Measurements from ENCODE around the gene EHBP1L1. TPM values are rescaled to one million over a fixed set of nuclear protein-coding genes. Genes with fewer than 3 reads are reported as not detected.

Gene EHBP1L1
- total RNA-seq, 1 donor from 2014 or later: 31.6 TPM

DNA sequence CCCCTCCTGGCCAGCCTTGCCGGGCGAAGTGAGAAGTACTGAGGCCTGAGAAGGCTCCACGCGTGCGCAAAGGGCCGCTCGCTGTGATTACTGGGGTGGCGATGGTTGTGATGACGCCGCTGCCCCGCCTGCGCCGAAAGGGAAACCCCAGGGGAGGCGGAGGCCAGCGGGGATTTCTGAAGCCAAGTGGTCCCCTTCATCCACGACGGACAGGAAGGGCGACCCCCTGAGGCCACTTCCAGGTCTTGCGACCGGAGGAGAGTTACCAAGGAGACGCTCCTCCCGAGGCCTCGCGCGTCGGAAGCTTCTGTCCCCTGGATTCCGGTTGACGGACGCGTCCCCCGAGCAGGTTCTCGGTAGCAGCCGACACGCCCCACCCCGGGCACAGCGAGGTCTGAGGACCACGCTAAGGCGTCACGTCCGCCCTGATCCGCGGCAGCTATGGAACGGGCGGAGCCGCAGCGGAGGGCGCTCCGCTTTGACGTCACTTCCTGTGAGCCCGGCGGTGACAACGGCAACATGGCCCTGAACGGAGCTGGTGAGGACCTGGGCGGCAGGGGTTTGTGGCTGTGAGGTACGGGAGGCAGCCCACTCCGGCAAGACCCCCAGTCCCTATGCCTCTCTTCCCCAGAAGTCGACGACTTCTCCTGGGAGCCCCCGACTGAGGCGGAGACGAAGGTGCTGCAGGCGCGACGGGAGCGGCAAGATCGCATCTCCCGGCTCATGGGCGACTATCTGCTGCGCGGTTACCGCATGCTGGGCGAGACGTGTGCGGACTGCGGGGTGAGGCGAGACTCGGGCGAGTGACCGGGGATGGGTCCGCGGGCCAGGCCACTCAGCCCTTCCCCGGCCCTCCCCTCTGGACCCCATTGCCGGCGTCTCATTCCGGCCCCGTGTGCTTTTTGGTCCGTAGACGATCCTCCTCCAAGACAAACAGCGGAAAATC, 5.6 kb upstream of the EHBP1L1 start, which contains the start of gene ZNRD2:
Gene ZNRD2, plus strand, starts transcription at position 505 of the 946 bp plus-strand sequence. Its CDS starts 15 bp downstream, at position 520.
- peak; percentile 92 for DNase-seq (ENCODE audit: low read depth)
- peak within 1 kb of the TSS; percentile 93 for H3K4me3 ChIP-seq (ENCODE audit: low read depth, low read length)
- peaks cover 3% of the 10 kb centered on the region for H3K36me3 ChIP-seq (ENCODE audit: control insufficient read depth, insufficient read depth, low read length)
- TF ChIP-seq, protein P1, sequence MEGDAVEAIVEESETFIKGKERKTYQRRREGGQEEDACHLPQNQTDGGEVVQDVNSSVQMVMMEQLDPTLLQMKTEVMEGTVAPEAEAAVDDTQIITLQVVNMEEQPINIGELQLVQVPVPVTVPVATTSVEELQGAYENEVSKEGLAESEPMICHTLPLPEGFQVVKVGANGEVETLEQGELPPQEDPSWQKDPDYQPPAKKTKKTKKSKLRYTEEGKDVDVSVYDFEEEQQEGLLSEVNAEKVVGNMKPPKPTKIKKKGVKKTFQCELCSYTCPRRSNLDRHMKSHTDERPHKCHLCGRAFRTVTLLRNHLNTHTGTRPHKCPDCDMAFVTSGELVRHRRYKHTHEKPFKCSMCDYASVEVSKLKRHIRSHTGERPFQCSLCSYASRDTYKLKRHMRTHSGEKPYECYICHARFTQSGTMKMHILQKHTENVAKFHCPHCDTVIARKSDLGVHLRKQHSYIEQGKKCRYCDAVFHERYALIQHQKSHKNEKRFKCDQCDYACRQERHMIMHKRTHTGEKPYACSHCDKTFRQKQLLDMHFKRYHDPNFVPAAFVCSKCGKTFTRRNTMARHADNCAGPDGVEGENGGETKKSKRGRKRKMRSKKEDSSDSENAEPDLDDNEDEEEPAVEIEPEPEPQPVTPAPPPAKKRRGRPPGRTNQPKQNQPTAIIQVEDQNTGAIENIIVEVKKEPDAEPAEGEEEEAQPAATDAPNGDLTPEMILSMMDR (IDR thresholded peaks at IDR 0.05; ENCODE audit: insufficient read depth, low read length, severe bottlenecking): peak; percentile 43
- H3K27me3 ChIP-seq (ENCODE audit: control insufficient read depth, insufficient read depth, low read length): no peaks in the 10 kb centered on the region
- FAIRE-seq: no peak

DNA sequence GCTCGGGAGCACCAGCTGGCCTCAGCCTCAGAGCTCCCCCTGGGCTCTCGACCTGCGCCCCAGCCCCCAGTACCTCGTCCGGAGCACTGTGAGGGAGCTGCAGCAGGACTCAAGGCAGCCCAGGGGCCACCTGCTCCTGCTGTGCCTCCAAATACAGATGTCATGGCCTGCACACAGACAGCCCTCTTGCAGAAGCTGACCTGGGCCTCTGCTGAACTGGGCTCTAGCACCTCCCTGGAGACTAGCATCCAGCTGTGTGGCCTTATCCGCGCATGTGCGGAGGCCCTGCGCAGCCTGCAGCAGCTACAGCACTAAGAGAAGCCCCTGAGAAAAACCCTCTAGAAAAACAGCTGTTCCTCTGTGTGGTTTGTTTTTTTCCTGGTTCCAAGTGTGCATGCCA, 4.4 kb upstream of the EHBP1L1 start:
- H3K36me3 ChIP-seq (ENCODE audit: control insufficient read depth, insufficient read depth, low read length): peaks cover 3% of the 10 kb centered on the region
- DNase-seq (ENCODE audit: low read depth) (no peak), FAIRE-seq (no peak)
- peak overlapping the region; percentile 93 for H3K4me3 ChIP-seq (ENCODE audit: low read depth, low read length)
- TF ChIP-seq, protein P1 (IDR thresholded peaks at IDR 0.05; ENCODE audit: insufficient read depth, low read length, severe bottlenecking): no peak
- H3K27me3 ChIP-seq (ENCODE audit: control insufficient read depth, insufficient read depth, low read length): no peaks in the 10 kb centered on the region

DNA sequence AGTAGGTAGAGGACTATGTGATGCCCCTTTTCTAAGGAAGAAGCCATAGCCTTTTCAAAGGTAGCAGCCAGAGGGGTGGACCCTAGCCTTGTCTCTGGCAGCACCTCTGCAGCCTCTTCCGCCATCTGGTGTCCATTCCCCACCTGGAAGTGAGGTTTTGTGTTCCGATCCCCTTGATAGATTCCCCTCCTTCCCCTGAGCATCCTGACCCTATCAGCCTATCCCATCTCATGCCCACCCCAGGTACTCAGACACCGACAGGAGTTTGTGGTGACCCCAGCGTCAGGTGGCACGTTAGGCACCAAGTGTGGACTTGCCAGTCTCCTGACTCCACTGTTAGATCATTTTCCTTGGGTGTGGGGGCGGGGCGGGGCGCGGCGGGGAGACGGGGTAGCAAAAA, 3.9 kb upstream of the EHBP1L1 start:
- DNase-seq (ENCODE audit: low read depth) (peak; percentile 65), FAIRE-seq (no peak)
- no peaks in the 10 kb centered on the region for H3K27me3 ChIP-seq (ENCODE audit: control insufficient read depth, insufficient read depth, low read length)
- H3K4me3 ChIP-seq (ENCODE audit: low read depth, low read length): peak overlapping the region; percentile 50
- TF ChIP-seq, protein P1 (IDR thresholded peaks at IDR 0.05; ENCODE audit: insufficient read depth, low read length, severe bottlenecking): peak; percentile 78
- H3K36me3 ChIP-seq (ENCODE audit: control insufficient read depth, insufficient read depth, low read length): peaks cover 3% of the 10 kb centered on the region

DNA sequence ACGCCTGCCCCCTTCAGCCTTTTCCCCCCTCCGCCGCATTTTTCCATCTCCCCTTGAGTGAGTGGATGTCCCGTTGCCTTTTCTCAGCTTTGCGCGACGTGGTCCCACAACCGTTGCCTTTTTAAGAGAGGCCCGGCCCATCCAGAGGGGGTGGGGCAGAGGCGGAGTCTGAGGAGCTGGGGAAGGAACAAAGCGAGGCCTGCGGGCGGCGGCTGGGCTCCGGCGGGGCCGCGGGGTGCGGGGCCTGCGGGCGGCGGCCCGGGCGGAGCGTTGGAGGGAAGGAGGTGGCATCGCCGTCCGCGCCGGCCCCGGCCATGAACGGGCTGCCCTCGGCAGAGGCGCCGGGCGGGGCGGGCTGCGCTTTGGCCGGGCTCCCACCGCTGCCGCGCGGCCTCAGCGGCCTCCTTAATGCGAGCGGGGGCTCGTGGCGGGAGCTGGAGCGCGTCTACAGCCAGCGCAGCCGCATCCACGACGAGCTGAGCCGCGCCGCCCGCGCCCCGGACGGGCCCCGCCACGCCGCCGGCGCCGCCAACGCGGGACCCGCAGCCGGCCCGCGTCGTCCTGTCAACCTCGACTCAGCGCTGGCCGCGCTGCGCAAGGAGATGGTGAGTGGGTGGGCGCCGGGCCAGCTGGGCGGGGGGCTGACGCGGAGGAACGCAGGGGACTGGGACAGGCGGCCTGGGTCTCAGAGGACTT, 3.3 kb upstream of the EHBP1L1 start, which contains the start of gene FAM89B:
Gene FAM89B, plus strand, starts transcription at position 183 of the 696 bp plus-strand sequence. Its CDS starts 132 bp downstream, at position 315.
- FAIRE-seq: no peak
- peak; percentile 60 for DNase-seq (ENCODE audit: low read depth)
- TF ChIP-seq, protein P1 (IDR thresholded peaks at IDR 0.05; ENCODE audit: insufficient read depth, low read length, severe bottlenecking): no peak
- no peaks in the 10 kb centered on the region for H3K27me3 ChIP-seq (ENCODE audit: control insufficient read depth, insufficient read depth, low read length)
- peaks cover 3% of the 10 kb centered on the region for H3K36me3 ChIP-seq (ENCODE audit: control insufficient read depth, insufficient read depth, low read length)
- peak within 1 kb of the TSS; percentile 93 for H3K4me3 ChIP-seq (ENCODE audit: low read depth, low read length)

DNA sequence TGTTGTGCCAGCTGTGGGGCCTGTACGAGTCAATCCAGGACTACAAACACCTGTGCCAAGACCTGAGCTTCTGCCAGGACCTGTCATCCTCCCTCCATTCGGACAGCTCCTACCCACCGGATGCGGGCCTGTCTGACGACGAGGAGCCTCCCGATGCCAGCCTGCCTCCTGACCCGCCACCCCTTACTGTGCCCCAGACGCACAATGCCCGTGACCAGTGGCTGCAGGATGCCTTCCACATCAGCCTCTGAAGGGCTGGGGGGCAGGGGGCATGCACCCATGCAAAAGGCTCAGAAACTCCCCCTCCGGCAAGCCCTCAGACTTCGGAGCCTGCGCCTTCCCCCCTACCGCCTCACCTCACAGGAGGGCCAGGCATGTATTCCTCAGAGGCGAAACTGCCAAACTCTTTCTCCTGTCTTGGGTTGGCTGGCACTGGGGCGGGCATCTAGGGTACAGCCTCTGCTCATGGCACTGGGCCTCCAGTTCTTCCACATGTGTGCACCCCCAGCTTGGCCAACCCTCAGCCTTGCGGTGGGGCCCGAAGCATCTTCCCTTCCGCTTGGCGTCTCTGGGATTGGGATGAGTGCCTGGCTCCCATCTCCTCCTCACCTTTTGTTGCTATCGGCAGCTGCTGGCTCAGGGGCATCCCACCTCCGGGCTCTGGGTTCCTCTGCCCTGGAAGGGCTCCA, 2.3 kb upstream of the EHBP1L1 start:
- FAIRE-seq (no peak), DNase-seq (ENCODE audit: low read depth) (no peak)
- no peaks in the 10 kb centered on the region for H3K27me3 ChIP-seq (ENCODE audit: control insufficient read depth, insufficient read depth, low read length)
- H3K4me3 ChIP-seq (ENCODE audit: low read depth, low read length): peak overlapping the region; percentile 50
- peaks cover 7% of the 10 kb centered on the region for H3K36me3 ChIP-seq (ENCODE audit: control insufficient read depth, insufficient read depth, low read length)
- TF ChIP-seq, protein P1 (IDR thresholded peaks at IDR 0.05; ENCODE audit: insufficient read depth, low read length, severe bottlenecking): no peak
